Fibroblast of lung (primary cell): Measurements from ENCODE around the gene TPR. TPM values are rescaled to one million over a fixed set of nuclear protein-coding genes. Genes with fewer than 3 reads are reported as not detected.
A peak's percentile ranks its signal among the peaks of the same experiment; 100 is the strongest.

Experiments used
- DNase-seq, 2 donors: peaks; one replicate each; pipeline versions ENCODE4 v3.0.0 to v3.0.0-alpha.2; 2010; ENCODE audit warnings: low read depth in 2 of 2
- H2AFZ ChIP-seq: 2 replicates; pipeline ENCODE4 v1.5.1; 2012; ENCODE audit warnings: low read length, control low read depth, inconsistent platforms
- H3K27ac ChIP-seq: 2 replicates; pipeline ENCODE4 v1.5.1; 2011; ENCODE audit warnings: low read length, control low read depth; ENCODE audit not compliant: insufficient read depth
- H3K27me3 ChIP-seq: 2 replicates; pipeline ENCODE4 v1.5.1; 2011; ENCODE audit warnings: mild to moderate bottlenecking, low read length; ENCODE audit not compliant: control insufficient read depth, insufficient read depth
- H3K36me3 ChIP-seq: 2 replicates; pipeline ENCODE4 v1.5.1; 2011; ENCODE audit warnings: low read length; ENCODE audit not compliant: control insufficient read depth, insufficient read depth
- H3K4me1 ChIP-seq: 2 replicates; pipeline ENCODE4 v1.5.1; 2011; ENCODE audit warnings: low read length; ENCODE audit not compliant: control insufficient read depth, insufficient read depth; ENCODE audit errors: extremely low read depth
- H3K4me2 ChIP-seq: 2 replicates; pipeline ENCODE4 v1.5.1; 2011; ENCODE audit warnings: low read length, control low read depth; ENCODE audit not compliant: insufficient read depth; ENCODE audit errors: extremely low read depth
- H3K4me3 ChIP-seq, 4 experiments: fragments of 200-600 bp in 1 of 4; sonication (generic) in 1 of 4; replicated peaks in 1 of 4; 2 replicates each; pipeline ENCODE4 v1.5.1; 2011 to 2016; ENCODE audit warnings: low read length in 4 of 4, low read depth in 3 of 4, mild to moderate bottlenecking in 3 of 4, control low read depth in 2 of 4, inconsistent platforms in 1 of 4, mixed read lengths in 1 of 4; ENCODE audit not compliant: insufficient read depth in 1 of 4; ENCODE audit errors: control extremely low read depth in 1 of 4
- H3K79me2 ChIP-seq: 2 replicates; pipeline ENCODE4 v1.5.1; 2012; ENCODE audit warnings: mild to moderate bottlenecking, low read length, inconsistent platforms; ENCODE audit not compliant: control insufficient read depth, insufficient read depth
- H3K9ac ChIP-seq: 2 replicates; pipeline ENCODE4 v1.5.1; 2011; ENCODE audit warnings: mild to moderate bottlenecking, low read length, control low read depth; ENCODE audit not compliant: insufficient read depth
- H3K9me3 ChIP-seq: 2 replicates; pipeline ENCODE4 v1.5.1; 2012; ENCODE audit warnings: low read depth, low read length; ENCODE audit not compliant: control insufficient read depth, insufficient read depth
- H4K20me1 ChIP-seq: 2 replicates; pipeline ENCODE4 v1.5.1; 2011; ENCODE audit warnings: low read length; ENCODE audit not compliant: control insufficient read depth, insufficient read depth; ENCODE audit errors: extremely low read depth
- EZH2 ChIP-seq: IDR thresholded peaks from 2 replicates; pipeline ENCODE4 v1.5.1; 2012; ENCODE audit warnings: low read length, control low read depth, mild to moderate bottlenecking; ENCODE audit errors: missing control alignments
- polyA plus RNA-seq, 2 donors: library from polyadenylated mRNA; depleted of rRNA in 1 of 2; stranded (reverse) in 1 of 2; unstranded in 1 of 2; fragments of >200 nt; gene quantifications; 2 replicates each; pipeline ENCODE4 v1.2.1, GENCODE V29; 2011 to 2012; ENCODE audit warnings: missing spikeins in 1 of 2
- total RNA-seq: library from RNA; depleted of rRNA; stranded (reverse); fragments of >200 nt; gene quantifications from 2 replicates; pipeline ENCODE4 v1.2.1, GENCODE V29; 2014
- TF ChIP-seq, protein P1 (sequence below), 2 donors: IDR thresholded peaks in 1 of 2; conservative IDR thresholded peaks in 1 of 2; 1 replicate in 1 of 2; 2 replicates in 1 of 2; pipeline ENCODE4 v1.5.1; 2011 to 2012; ENCODE audit warnings: low read length in 2 of 2, control low read depth in 1 of 2, inconsistent platforms in 1 of 2, low read depth in 1 of 2, mild to moderate bottlenecking in 1 of 2

The TPR gene
- total and polyA plus RNA-seq, 2 donors (not counting 1 experiment from before 2014, with no cell fraction given), result 37.4 to 65.1 TPM

DNA sequence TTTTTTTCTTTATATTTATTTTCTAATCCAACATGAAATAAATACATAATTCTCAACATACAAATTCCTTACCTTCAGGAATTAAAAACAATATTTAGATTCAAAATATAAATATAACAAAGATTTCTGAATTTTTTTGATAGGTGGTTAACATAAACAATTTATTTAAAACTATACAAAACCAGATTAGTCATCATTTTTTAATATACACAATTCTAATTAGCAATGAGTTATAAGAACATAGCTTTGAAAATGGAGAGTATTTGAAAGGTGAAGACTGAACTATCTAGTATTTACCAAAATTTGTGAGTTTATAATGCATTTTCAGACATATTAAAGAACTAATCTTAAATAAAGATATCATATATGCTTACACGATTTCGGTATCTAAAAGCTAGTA, 37.5 kb downstream of the TPR start:
- Histone ChIP-seq H3K27me3 (no peaks in the 10 kb centered on the region), H3K27ac (no peak overlapping the region), H3K4me2 (no peak overlapping the region), H3K79me2 (no peaks in the 10 kb centered on the region), H3K9ac (no peak overlapping the region), H3K4me3 (no peak overlapping the region), H3K4me1 (no peaks in the 10 kb centered on the region), H4K20me1 (no peaks in the 10 kb centered on the region), H3K9me3 (no peaks in the 10 kb centered on the region), H2AFZ (no peak overlapping the region), H3K36me3 (peaks cover 5% of the 10 kb centered on the region)
- no peak for DNase-seq
- no peak for TF ChIP-seq EZH2
- TF ChIP-seq, protein P1, sequence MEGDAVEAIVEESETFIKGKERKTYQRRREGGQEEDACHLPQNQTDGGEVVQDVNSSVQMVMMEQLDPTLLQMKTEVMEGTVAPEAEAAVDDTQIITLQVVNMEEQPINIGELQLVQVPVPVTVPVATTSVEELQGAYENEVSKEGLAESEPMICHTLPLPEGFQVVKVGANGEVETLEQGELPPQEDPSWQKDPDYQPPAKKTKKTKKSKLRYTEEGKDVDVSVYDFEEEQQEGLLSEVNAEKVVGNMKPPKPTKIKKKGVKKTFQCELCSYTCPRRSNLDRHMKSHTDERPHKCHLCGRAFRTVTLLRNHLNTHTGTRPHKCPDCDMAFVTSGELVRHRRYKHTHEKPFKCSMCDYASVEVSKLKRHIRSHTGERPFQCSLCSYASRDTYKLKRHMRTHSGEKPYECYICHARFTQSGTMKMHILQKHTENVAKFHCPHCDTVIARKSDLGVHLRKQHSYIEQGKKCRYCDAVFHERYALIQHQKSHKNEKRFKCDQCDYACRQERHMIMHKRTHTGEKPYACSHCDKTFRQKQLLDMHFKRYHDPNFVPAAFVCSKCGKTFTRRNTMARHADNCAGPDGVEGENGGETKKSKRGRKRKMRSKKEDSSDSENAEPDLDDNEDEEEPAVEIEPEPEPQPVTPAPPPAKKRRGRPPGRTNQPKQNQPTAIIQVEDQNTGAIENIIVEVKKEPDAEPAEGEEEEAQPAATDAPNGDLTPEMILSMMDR (conservative IDR thresholded peaks at IDR 0.05 in 1 of 2, IDR thresholded peaks at IDR 0.05 in 1 of 2; ENCODE audit: low read depth in 1 of 2, low read length in 2 of 2), result no peak

DNA sequence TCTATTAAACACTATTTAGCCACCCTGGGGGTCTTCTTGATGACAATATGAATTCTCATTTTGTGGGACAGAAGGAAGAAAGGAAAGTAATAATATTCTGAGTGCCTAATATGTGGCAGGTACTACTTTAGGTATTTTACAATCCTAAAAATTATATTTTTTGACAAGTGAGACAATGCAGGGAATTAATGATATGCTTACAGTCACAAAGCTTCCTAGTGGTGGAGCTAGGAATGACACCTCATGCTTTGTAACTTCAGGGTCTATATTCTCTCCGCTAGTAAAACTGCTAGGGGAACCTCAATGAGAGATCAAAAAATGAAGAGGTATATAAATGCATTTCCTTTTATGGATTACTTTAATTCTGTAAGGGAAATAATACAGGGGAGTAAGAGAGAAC, 44.3 kb downstream of the TPR start:
- Histone ChIP-seq H2AFZ (no peak overlapping the region), H3K4me3 (no peak overlapping the region), H3K9me3 (no peaks in the 10 kb centered on the region), H3K79me2 (no peaks in the 10 kb centered on the region), H3K9ac (no peak overlapping the region), H3K4me2 (no peak overlapping the region), H3K27ac (no peak overlapping the region), H4K20me1 (no peaks in the 10 kb centered on the region), H3K4me1 (no peaks in the 10 kb centered on the region), H3K27me3 (no peaks in the 10 kb centered on the region), H3K36me3 (peaks cover 11% of the 10 kb centered on the region)
- TF ChIP-seq EZH2, result no peak
- TF ChIP-seq, protein P1 (conservative IDR thresholded peaks at IDR 0.05 in 1 of 2, IDR thresholded peaks at IDR 0.05 in 1 of 2; ENCODE audit: low read depth in 1 of 2, low read length in 2 of 2), result peak; percentile 26 to 48
- no peak for DNase-seq

DNA sequence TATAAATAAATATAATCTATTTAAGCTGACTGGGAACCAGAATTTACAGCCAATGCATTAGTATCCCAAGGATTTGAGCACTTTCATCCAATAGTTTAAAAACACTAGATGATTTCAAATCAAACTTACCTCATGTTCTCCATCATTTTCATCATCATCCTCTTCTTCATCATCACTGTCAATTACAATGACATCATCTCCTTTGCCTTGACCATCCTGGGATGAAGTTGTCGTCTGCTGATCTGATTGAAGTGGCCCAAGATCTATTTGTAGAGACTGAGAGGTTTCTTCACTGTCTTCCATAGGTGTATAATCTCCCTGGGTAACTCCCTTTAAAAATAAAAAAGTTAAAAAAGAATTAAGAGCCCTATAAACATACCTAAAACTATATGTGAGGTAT, 47.7 kb downstream of the TPR start:
- H3K27me3 ChIP-seq, result no peaks in the 10 kb centered on the region
- no peak overlapping the region for H3K27ac ChIP-seq
- no peak overlapping the region for H3K4me3 ChIP-seq
- DNase-seq, result no peak
- no peak overlapping the region for H3K4me2 ChIP-seq
- no peaks in the 10 kb centered on the region for H3K4me1 ChIP-seq
- TF ChIP-seq, protein P1 (conservative IDR thresholded peaks at IDR 0.05 in 1 of 2, IDR thresholded peaks at IDR 0.05 in 1 of 2; ENCODE audit: low read depth in 1 of 2, low read length in 2 of 2), result no peak
- no peak for TF ChIP-seq EZH2
- no peak overlapping the region for H3K9ac ChIP-seq
- H3K79me2 ChIP-seq, result no peaks in the 10 kb centered on the region
- no peaks in the 10 kb centered on the region for H4K20me1 ChIP-seq
- peaks cover 13% of the 10 kb centered on the region for H3K36me3 ChIP-seq
- H3K9me3 ChIP-seq, result no peaks in the 10 kb centered on the region
- no peak overlapping the region for H2AFZ ChIP-seq
